DOHH2 (cell line): ENCODE data around the gene COX10.
A peak's percentile ranks its signal among the peaks of the same experiment; 100 is the strongest.

Source experiments
- H3F3A ChIP-seq: fragments of 200-600 bp; sonication (generic), shearing (Covaris generic); 2 replicates; pipeline ENCODE4 v1.6.0; 2016; ENCODE audit warnings: antibody characterized with exemption, mild to moderate bottlenecking; ENCODE audit not compliant: control insufficient read depth, insufficient read depth
- H3K27ac ChIP-seq: fragments of 200-600 bp; sonication (generic); 2 replicates; pipeline ENCODE4 v1.5.1; 2014; ENCODE audit warnings: low read depth, mild to moderate bottlenecking, low read length, moderate library complexity
- H3K27me3 ChIP-seq: fragments of 200-600 bp; sonication (generic); 2 replicates; pipeline ENCODE4 v1.6.1; 2014; ENCODE audit warnings: mild to moderate bottlenecking, low read length, mixed read lengths; ENCODE audit not compliant: control insufficient read depth
- H3K36me3 ChIP-seq: fragments of 200-600 bp; sonication (generic); 2 replicates; pipeline ENCODE4 v1.6.1; 2014; ENCODE audit warnings: mild to moderate bottlenecking, low read length, moderate library complexity, mixed read lengths; ENCODE audit not compliant: control insufficient read depth
- H3K4me1 ChIP-seq: fragments of 200-600 bp; sonication (generic); 2 replicates; pipeline ENCODE4 v1.6.1; 2014; ENCODE audit warnings: mild to moderate bottlenecking, low read length, mixed read lengths; ENCODE audit not compliant: control insufficient read depth
- H3K4me2 ChIP-seq: fragments of 200-600 bp; sonication (generic); 2 replicates; pipeline ENCODE4 v1.6.0; 2014; ENCODE audit warnings: mild to moderate bottlenecking, low read length, moderate library complexity
- H3K4me3 ChIP-seq: fragments of 200-600 bp; sonication (generic); 2 replicates; pipeline ENCODE4 v1.5.1; 2014; ENCODE audit warnings: mild to moderate bottlenecking, low read length, mixed read lengths
- H3K79me2 ChIP-seq: fragments of 200-600 bp; sonication (generic); 2 replicates; pipeline ENCODE4 v1.6.1; 2014; ENCODE audit warnings: mild to moderate bottlenecking, low read length, mixed read lengths; ENCODE audit not compliant: control insufficient read depth
- H3K9me2 ChIP-seq: fragments of 200-600 bp; sonication (generic); replicated peaks from 2 replicates; pipeline ENCODE4 v1.6.1; 2014; ENCODE audit warnings: mild to moderate bottlenecking, low read length, mixed read lengths; ENCODE audit not compliant: control insufficient read depth
- H3K9me3 ChIP-seq: fragments of 200-600 bp; sonication (generic); 2 replicates; pipeline ENCODE4 v1.6.1; 2014; ENCODE audit warnings: antibody characterized with exemption, low read length, mixed read lengths; ENCODE audit not compliant: control insufficient read depth, insufficient read depth
- H4K20me1 ChIP-seq: fragments of 200-600 bp; sonication (generic); 2 replicates; pipeline ENCODE4 v1.6.0; 2014; ENCODE audit warnings: low read depth, mild to moderate bottlenecking, antibody characterized with exemption, low read length, moderate library complexity; ENCODE audit not compliant: control insufficient read depth, insufficient read depth
- CTCF ChIP-seq: fragments of 200-600 bp; sonication (generic); IDR thresholded peaks from one replicate; pipeline ENCODE4 v1.5.1; 2014; ENCODE audit warnings: antibody characterized with exemption, mild to moderate bottlenecking, low read depth, low read length; ENCODE audit not compliant: poor library complexity, severe bottlenecking
- EZH2phosphoT487 ChIP-seq: fragments of 200-600 bp; sonication (generic); IDR thresholded peaks from 2 replicates; pipeline ENCODE4 v1.6.1; 2017; ENCODE audit warnings: borderline replicate concordance, mild to moderate bottlenecking, antibody characterized with exemption, low read length, moderate library complexity, mixed read lengths

The COX10 gene

GRCh38 chr17:14044702-14045101 is 24.6 kb upstream of the COX10 start:
- no peaks in the 10 kb centered on the region for H3K9me3 ChIP-seq
- H3K79me2 ChIP-seq: peaks cover 25% of the 10 kb centered on the region
- no peaks in the 10 kb centered on the region for H3K9me2 ChIP-seq
- no peaks in the 10 kb centered on the region for H4K20me1 ChIP-seq
- H3K36me3 ChIP-seq: peaks cover 6% of the 10 kb centered on the region
- no peak overlapping the region for H3K4me3 ChIP-seq
- TF ChIP-seq CTCF (no peak), EZH2phosphoT487 (no peak)
- no peak overlapping the region for H3K4me2 ChIP-seq
- no peaks in the 10 kb centered on the region for H3K27me3 ChIP-seq
- H3K27ac ChIP-seq: no peak overlapping the region
- no peaks in the 10 kb centered on the region for H3F3A ChIP-seq
- no peaks in the 10 kb centered on the region for H3K4me1 ChIP-seq

- Histone ChIP-seq H3K9me2 (no peaks in the 10 kb centered on the region), H3K79me2 (peaks cover 27% of the 10 kb centered on the region), H3K9me3 (no peaks in the 10 kb centered on the region), H3K27ac (no peak overlapping the region), H3K4me2 (no peak overlapping the region), H3K27me3 (no peaks in the 10 kb centered on the region), H3K36me3 (peaks cover 12% of the 10 kb centered on the region), H3K4me1 (no peaks in the 10 kb centered on the region), H3K4me3 (no peak overlapping the region), H4K20me1 (no peaks in the 10 kb centered on the region), H3F3A (no peaks in the 10 kb centered on the region)
- no peak for TF ChIP-seq CTCF
- TF ChIP-seq EZH2phosphoT487: no peak
Measured at GRCh38 chr17:14046978-14047377, 22.3 kb upstream of the COX10 start.

- Histone ChIP-seq H3K9me3 (no peaks in the 10 kb centered on the region), H3K4me1 (no peaks in the 10 kb centered on the region), H3K27ac (no peak overlapping the region), H3K27me3 (no peaks in the 10 kb centered on the region), H3K4me3 (no peak overlapping the region), H3K4me2 (no peak overlapping the region), H3F3A (no peaks in the 10 kb centered on the region), H3K36me3 (peaks cover 12% of the 10 kb centered on the region), H3K9me2 (no peaks in the 10 kb centered on the region), H3K79me2 (peaks cover 25% of the 10 kb centered on the region), H4K20me1 (no peaks in the 10 kb centered on the region)
- TF ChIP-seq CTCF (no peak), EZH2phosphoT487 (no peak)
Measured at GRCh38 chr17:14047591-14047990, 21.7 kb upstream of the COX10 start.

- Histone ChIP-seq H3K9me2 (no peaks in the 10 kb centered on the region), H3F3A (no peaks in the 10 kb centered on the region), H3K4me3 (no peak overlapping the region), H3K36me3 (peaks cover 12% of the 10 kb centered on the region), H4K20me1 (no peaks in the 10 kb centered on the region), H3K4me1 (no peaks in the 10 kb centered on the region), H3K79me2 (peaks cover 31% of the 10 kb centered on the region), H3K27ac (no peak overlapping the region), H3K27me3 (no peaks in the 10 kb centered on the region), H3K4me2 (no peak overlapping the region), H3K9me3 (no peaks in the 10 kb centered on the region)
- TF ChIP-seq EZH2phosphoT487 (no peak), CTCF (peak; percentile 31)
Measured at GRCh38 chr17:14048169-14048568, 21.1 kb upstream of the COX10 start.
